Esophagus mucosa (tissue), 1 donor: ENCODE data around the gene PARN. TPM values are rescaled to one million over a fixed set of nuclear protein-coding genes. Genes with fewer than 3 reads are reported as not detected.
"Not testable (repeated sequence)": the region's sequence is repeated elsewhere in the genome, so short reads cannot be mapped to it uniquely, and the experiment has no call there.

Source experiments
- ATAC-seq: fragments of 200-7000 bp; cut with Tn5 transposase; one replicate; pipeline ENCODE4 v1.9.1; 2020
- total RNA-seq: library from RNA; stranded (reverse); gene quantifications from one replicate; pipeline ENCODE4 v1.2.4, GENCODE V29; 2023
- donor health status: DM: yes; HTN: yes; CAD: no.

The PARN gene
- total RNA-seq, 1 donor from 2014 or later = 22.5 TPM

GRCh38 chr16:14464796-14465195, 165.3 kb downstream of the PARN start:
- no peak for ATAC-seq

GRCh38 chr16:14464192-14464591, 165.9 kb downstream of the PARN start:
- no peak for ATAC-seq

GRCh38 chr16:14462811-14463210, 167.2 kb downstream of the PARN start:
- peak; percentile 46 for ATAC-seq

- ATAC-seq = no peak
Measured at GRCh38 chr16:14460726-14461125, 169.3 kb downstream of the PARN start.

GRCh38 chr16:14458576-14458975, 171.5 kb downstream of the PARN start:
- ATAC-seq = no peak

GRCh38 chr16:14456793-14457481, 173.1 kb downstream of the PARN start:
- no peak for ATAC-seq

GRCh38 chr16:14455573-14455972, 174.5 kb downstream of the PARN start:
- no peak for ATAC-seq

- ATAC-seq = no peak
Measured at GRCh38 chr16:14454391-14454790, 175.7 kb downstream of the PARN start.

GRCh38 chr16:14452066-14452465, 178.0 kb downstream of the PARN start:
- no peak for ATAC-seq

GRCh38 chr16:14450846-14451245, 179.2 kb downstream of the PARN start:
- no peak for ATAC-seq

- no peak for ATAC-seq
Measured at GRCh38 chr16:14449790-14450480, 180.1 kb downstream of the PARN start.

GRCh38 chr16:14449334-14449733, 180.7 kb downstream of the PARN start:
- no peak for ATAC-seq

- ATAC-seq = no peak
Measured at GRCh38 chr16:14448879-14449278, 181.2 kb downstream of the PARN start.

- no peak for ATAC-seq
Measured at GRCh38 chr16:14447783-14448182, 182.3 kb downstream of the PARN start.

GRCh38 chr16:14446796-14447195, 183.3 kb downstream of the PARN start:
- ATAC-seq = no peak

- ATAC-seq = no peak
Measured at GRCh38 chr16:14445937-14446715, 183.9 kb downstream of the PARN start.

GRCh38 chr16:14444979-14445810, 184.9 kb downstream of the PARN start:
- no peak for ATAC-seq

GRCh38 chr16:14441533-14441932, 188.5 kb downstream of the PARN start:
- not testable (repeated sequence) for ATAC-seq

- no peak for ATAC-seq
Measured at GRCh38 chr16:14438256-14438655, 191.8 kb downstream of the PARN start.

- no peak for ATAC-seq
Measured at GRCh38 chr16:14437426-14437825, 192.6 kb downstream of the PARN start.

- ATAC-seq = no peak
Measured at GRCh38 chr16:14436401-14436955, 193.6 kb downstream of the PARN start.

- no peak for ATAC-seq
Measured at GRCh38 chr16:14434860-14435259, 195.2 kb downstream of the PARN start.
